Panc1 (cell line): ENCODE measurements around the gene CTF1. TPM values are rescaled to one million over a fixed set of nuclear protein-coding genes. Genes with fewer than 3 reads are reported as not detected.

ENCODE experiments used
- ATAC-seq: fragments of 200-7000 bp; cut with Tn5 transposase; 2 replicates; pipeline ENCODE4 v1.9.1; 2020; ENCODE audit warnings: mild to moderate bottlenecking, moderate library complexity
- BruUV-seq: library from RNA; stranded (reverse); fragments of 400-500 nt; replicated peaks from 2 replicates; lab custom pipeline; 2021; lab: Mats Ljungman, UMichigan
- CTCF ChIA-PET: fragments of 300-600 bp; sonication (Branson Sonifier 250); formaldehyde crosslinking; loops from one replicate; lab custom pipeline; 2022; ENCODE audit warnings: antibody characterized with exemption; lab: Charles Lee
- POLR2A ChIA-PET: fragments of 300-600 bp; sonication (Branson Sonifier 250); formaldehyde crosslinking; loops from one replicate; lab custom pipeline; 2022; ENCODE audit warnings: antibody characterized with exemption; lab: Charles Lee
- DNase-seq: peaks from one replicate; pipeline ENCODE4 v3.0.0-alpha.2; 2010; ENCODE audit warnings: low read depth, low spot score
- H3K27ac ChIP-seq: 2 replicates; pipeline ENCODE4 v1.5.1; 2011; ENCODE audit warnings: mild to moderate bottlenecking, low read length, inconsistent platforms
- H3K27me3 ChIP-seq: fragments of 200-500 bp; sonication (Bioruptor generic); 2 replicates; pipeline ENCODE4 v1.6.0; 2014; ENCODE audit warnings: low read length, inconsistent platforms; ENCODE audit not compliant: control insufficient read depth, insufficient read depth
- H3K36me3 ChIP-seq: fragments of 200-500 bp; sonication (Bioruptor generic); 2 replicates; pipeline ENCODE4 v1.5.1; 2014; ENCODE audit warnings: inconsistent platforms, mild to moderate bottlenecking, low read length, moderate library complexity; ENCODE audit not compliant: control insufficient read depth, insufficient read depth
- H3K4me1 ChIP-seq: 2 replicates; pipeline ENCODE4 v1.5.1; 2011; ENCODE audit warnings: inconsistent platforms, mild to moderate bottlenecking, low read length, moderate library complexity; ENCODE audit not compliant: control insufficient read depth, insufficient read depth
- H3K4me3 ChIP-seq, 2 experiments: 2 replicates each; pipeline ENCODE4 v1.5.1; 2011 to 2012; ENCODE audit warnings: low read depth in 2 of 2, low read length in 2 of 2, mild to moderate bottlenecking in 2 of 2, inconsistent platforms in 1 of 2, moderate library complexity in 1 of 2
- H3K9me3 ChIP-seq: fragments of 200-500 bp; sonication (Bioruptor generic); 2 replicates; pipeline ENCODE4 v1.5.1; 2014; ENCODE audit warnings: low read depth, mild to moderate bottlenecking, inconsistent platforms, low read length, moderate library complexity; ENCODE audit not compliant: control insufficient read depth, insufficient read depth
- POLR2AphosphoS5 ChIP-seq: IDR thresholded peaks from 2 replicates; pipeline ENCODE4 v1.6.1; 2012; ENCODE audit warnings: mild to moderate bottlenecking, low read depth, low read length, moderate library complexity
- SIN3A ChIP-seq: IDR thresholded peaks from 2 replicates; pipeline ENCODE4 v1.6.1; 2012; ENCODE audit warnings: low read depth, mild to moderate bottlenecking, low read length, moderate library complexity, borderline replicate concordance; ENCODE audit not compliant: insufficient read depth
- TCF7L2 ChIP-seq: IDR thresholded peaks from 2 replicates; pipeline ENCODE4 v1.6.1; 2011; ENCODE audit warnings: mild to moderate bottlenecking, low read depth, low read length, inconsistent platforms
- in situ Hi-C: cut with HindIII; loops from 2 replicates; pipeline ENCODE4 v1.10.0; 2016; ENCODE audit warnings: low sequenced_read_pairs, low pct_unique_long_range_greater_than_20kb
- intact Hi-C: fragments of 100-400 bp; cut with micrococcal nuclease; formaldehyde crosslinking; loops from one replicate; pipeline ENCODE4 v1.10.0; 2022; ENCODE audit not compliant: unreplicated experiment
- total RNA-seq: library from RNA; stranded (reverse); gene quantifications from one replicate; pipeline ENCODE4 v1.2.1, GENCODE V29; 2021; ENCODE audit not compliant: unreplicated experiment
- TF ChIP-seq, protein P1 (sequence below), 2 experiments: IDR thresholded peaks; 2 replicates each; pipeline ENCODE4 v1.6.1; 2011 to 2012; ENCODE audit warnings: low read depth in 2 of 2, control low read depth in 1 of 2, low read length in 1 of 2, mild to moderate bottlenecking in 1 of 2, moderate library complexity in 1 of 2; ENCODE audit not compliant: insufficient read depth in 1 of 2
- TF ChIP-seq, protein P2 (sequence below): fragments of 450-650 bp; IDR thresholded peaks from 2 replicates; pipeline ENCODE4 v1.5.1; 2017; ENCODE audit warnings: mild to moderate bottlenecking

The CTF1 gene
- total RNA-seq, 1 experiment from 2014 or later, result 2.9 TPM

DNA sequence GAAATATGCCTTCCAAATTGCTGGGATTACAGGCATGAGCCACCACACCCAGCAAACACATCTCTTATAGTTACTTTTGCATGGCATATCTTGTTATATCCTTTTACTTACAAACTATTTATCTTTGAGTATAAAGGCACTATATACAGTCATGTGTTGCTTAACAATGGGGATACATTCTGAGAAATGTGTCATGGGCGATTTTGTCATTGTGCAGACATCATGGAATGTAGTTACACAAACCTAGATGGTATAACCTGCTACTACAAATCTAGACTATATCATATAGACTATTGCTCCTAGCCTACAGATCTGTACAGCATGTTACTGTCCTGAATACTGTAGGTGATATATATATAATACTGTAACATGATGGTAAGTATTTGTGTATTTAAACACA is 46.2 kb upstream of the CTF1 start:
- TF ChIP-seq POLR2AphosphoS5 (no peak), SIN3A (no peak), TCF7L2 (no peak)
- TF ChIP-seq, protein P1, sequence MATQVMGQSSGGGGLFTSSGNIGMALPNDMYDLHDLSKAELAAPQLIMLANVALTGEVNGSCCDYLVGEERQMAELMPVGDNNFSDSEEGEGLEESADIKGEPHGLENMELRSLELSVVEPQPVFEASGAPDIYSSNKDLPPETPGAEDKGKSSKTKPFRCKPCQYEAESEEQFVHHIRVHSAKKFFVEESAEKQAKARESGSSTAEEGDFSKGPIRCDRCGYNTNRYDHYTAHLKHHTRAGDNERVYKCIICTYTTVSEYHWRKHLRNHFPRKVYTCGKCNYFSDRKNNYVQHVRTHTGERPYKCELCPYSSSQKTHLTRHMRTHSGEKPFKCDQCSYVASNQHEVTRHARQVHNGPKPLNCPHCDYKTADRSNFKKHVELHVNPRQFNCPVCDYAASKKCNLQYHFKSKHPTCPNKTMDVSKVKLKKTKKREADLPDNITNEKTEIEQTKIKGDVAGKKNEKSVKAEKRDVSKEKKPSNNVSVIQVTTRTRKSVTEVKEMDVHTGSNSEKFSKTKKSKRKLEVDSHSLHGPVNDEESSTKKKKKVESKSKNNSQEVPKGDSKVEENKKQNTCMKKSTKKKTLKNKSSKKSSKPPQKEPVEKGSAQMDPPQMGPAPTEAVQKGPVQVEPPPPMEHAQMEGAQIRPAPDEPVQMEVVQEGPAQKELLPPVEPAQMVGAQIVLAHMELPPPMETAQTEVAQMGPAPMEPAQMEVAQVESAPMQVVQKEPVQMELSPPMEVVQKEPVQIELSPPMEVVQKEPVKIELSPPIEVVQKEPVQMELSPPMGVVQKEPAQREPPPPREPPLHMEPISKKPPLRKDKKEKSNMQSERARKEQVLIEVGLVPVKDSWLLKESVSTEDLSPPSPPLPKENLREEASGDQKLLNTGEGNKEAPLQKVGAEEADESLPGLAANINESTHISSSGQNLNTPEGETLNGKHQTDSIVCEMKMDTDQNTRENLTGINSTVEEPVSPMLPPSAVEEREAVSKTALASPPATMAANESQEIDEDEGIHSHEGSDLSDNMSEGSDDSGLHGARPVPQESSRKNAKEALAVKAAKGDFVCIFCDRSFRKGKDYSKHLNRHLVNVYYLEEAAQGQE (IDR thresholded peaks at IDR 0.05; ENCODE audit: insufficient read depth in 1 of 2, low read depth in 2 of 2, low read length in 1 of 2), result no peak
- TF ChIP-seq, protein P2, sequence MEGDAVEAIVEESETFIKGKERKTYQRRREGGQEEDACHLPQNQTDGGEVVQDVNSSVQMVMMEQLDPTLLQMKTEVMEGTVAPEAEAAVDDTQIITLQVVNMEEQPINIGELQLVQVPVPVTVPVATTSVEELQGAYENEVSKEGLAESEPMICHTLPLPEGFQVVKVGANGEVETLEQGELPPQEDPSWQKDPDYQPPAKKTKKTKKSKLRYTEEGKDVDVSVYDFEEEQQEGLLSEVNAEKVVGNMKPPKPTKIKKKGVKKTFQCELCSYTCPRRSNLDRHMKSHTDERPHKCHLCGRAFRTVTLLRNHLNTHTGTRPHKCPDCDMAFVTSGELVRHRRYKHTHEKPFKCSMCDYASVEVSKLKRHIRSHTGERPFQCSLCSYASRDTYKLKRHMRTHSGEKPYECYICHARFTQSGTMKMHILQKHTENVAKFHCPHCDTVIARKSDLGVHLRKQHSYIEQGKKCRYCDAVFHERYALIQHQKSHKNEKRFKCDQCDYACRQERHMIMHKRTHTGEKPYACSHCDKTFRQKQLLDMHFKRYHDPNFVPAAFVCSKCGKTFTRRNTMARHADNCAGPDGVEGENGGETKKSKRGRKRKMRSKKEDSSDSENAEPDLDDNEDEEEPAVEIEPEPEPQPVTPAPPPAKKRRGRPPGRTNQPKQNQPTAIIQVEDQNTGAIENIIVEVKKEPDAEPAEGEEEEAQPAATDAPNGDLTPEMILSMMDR, result no peak
- no peaks in the 10 kb centered on the region for H3K27me3 ChIP-seq
- DNase-seq (no peak), ATAC-seq (no peak)
- intact Hi-C loops, result no loop called here
- H3K27ac ChIP-seq, result no peak overlapping the region
- BruUV-seq, result no TSS peak
- no peaks in the 10 kb centered on the region for H3K9me3 ChIP-seq
- POLR2A ChIA-PET, result no interaction called here
- CTCF ChIA-PET, result no interaction called here
- in situ Hi-C loops, result no loop called here
- no peak overlapping the region for H3K4me3 ChIP-seq
- no peaks in the 10 kb centered on the region for H3K4me1 ChIP-seq
- no peaks in the 10 kb centered on the region for H3K36me3 ChIP-seq

DNA sequence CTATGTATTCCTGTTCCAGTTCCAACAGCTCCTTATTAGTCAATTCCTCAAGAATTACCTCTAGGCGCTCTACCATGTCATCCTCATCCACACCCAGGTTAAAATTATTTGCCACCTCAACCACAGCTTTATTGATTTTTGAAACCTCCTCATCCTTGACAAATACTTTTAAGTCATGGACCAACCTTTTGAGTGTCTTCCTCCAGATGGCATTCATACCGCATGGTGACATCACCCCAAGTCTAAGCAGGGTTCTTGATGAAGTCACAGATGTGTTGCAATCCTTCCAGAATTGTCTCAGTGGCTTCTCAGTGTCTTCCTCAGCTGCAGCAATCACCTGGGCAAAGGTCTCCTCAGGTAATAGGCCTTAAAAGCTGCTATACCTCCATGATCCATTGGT is 42.7 kb upstream of the CTF1 start:
- Histone ChIP-seq H3K9me3 (no peaks in the 10 kb centered on the region), H3K4me1 (peaks cover 5% of the 10 kb centered on the region; the same call in 1 of the 2 replicates), H3K36me3 (no peaks in the 10 kb centered on the region), H3K4me3 (no peak overlapping the region), H3K27ac (no peak overlapping the region), H3K27me3 (no peaks in the 10 kb centered on the region)
- BruUV-seq, result no TSS peak
- in situ Hi-C loops, result no loop called here
- ChIA-PET POLR2A (no interaction called here), CTCF (no interaction called here)
- no peak for ATAC-seq
- no peak for DNase-seq
- TF ChIP-seq SIN3A (no peak), TCF7L2 (no peak), POLR2AphosphoS5 (no peak)
- TF ChIP-seq, protein P2, result no peak
- TF ChIP-seq, protein P1 (IDR thresholded peaks at IDR 0.05; ENCODE audit: insufficient read depth in 1 of 2, low read depth in 2 of 2, low read length in 1 of 2), result no peak
- intact Hi-C loops, result no loop called here
